ENCODE data around the gene TSEN34.

- TF ChIP-seq CTCF (conservative IDR thresholded peaks at IDR 0.05; ENCODE audit: low read length) (peak; percentile 25), EZH2phosphoT487 (IDR thresholded peaks at IDR 0.05; ENCODE audit: borderline replicate concordance) (no peak)
Observed at GRCh38 chr19:54179921-54180461, 11.1 kb upstream of the TSEN34 start.
